ENCODE results near the gene AIG1.
"Not testable (repeated sequence)": the region's sequence is repeated elsewhere in the genome, so short reads cannot be mapped to it uniquely, and the experiment has no call there.

AIG1 gene

GRCh38 chr6:143058987-143059386, 1.7 kb upstream of the AIG1 start:
- no peak for DNase-seq (ENCODE audit: low read depth)

- peak; percentile 51 for DNase-seq (ENCODE audit: low read depth)
These were observed 881 bp upstream of the AIG1 start for GRCh38 chr6:143059663-143060353.

GRCh38 chr6:143060354-143060805, 309 bp upstream of the AIG1 start:
- DNase-seq (ENCODE audit: low read depth), result no peak

- no peak for DNase-seq (ENCODE audit: low read depth)
These were observed 1.1 kb downstream of the AIG1 start for GRCh38 chr6:143061597-143062385.

- no peak for DNase-seq (ENCODE audit: low read depth)
These were observed 1.9 kb downstream of the AIG1 start for GRCh38 chr6:143062551-143062950.

GRCh38 chr6:143063631-143064030, 2.9 kb downstream of the AIG1 start:
- no peak for DNase-seq (ENCODE audit: low read depth)

- DNase-seq (ENCODE audit: low read depth), result no peak
These were observed 3.6 kb downstream of the AIG1 start for GRCh38 chr6:143064271-143064670.

GRCh38 chr6:143064951-143065683, 4.4 kb downstream of the AIG1 start:
- no peak for DNase-seq (ENCODE audit: low read depth)

GRCh38 chr6:143068001-143068400, 7.3 kb downstream of the AIG1 start:
- DNase-seq (ENCODE audit: low read depth), result no peak

GRCh38 chr6:143074101-143074500, 13.4 kb downstream of the AIG1 start:
- DNase-seq (ENCODE audit: low read depth), result no peak

- DNase-seq (ENCODE audit: low read depth), result no peak
These were observed 14.1 kb downstream of the AIG1 start for GRCh38 chr6:143074670-143075318.

GRCh38 chr6:143078468-143079324, 18.0 kb downstream of the AIG1 start:
- DNase-seq (ENCODE audit: low read depth), result no peak

GRCh38 chr6:143079325-143079640, 18.6 kb downstream of the AIG1 start:
- DNase-seq (ENCODE audit: low read depth), result no peak

- not testable (repeated sequence) for DNase-seq (ENCODE audit: low read depth)
These were observed 21.6 kb downstream of the AIG1 start for GRCh38 chr6:143082274-143082673.

GRCh38 chr6:143084019-143084418, 23.3 kb downstream of the AIG1 start:
- not testable (repeated sequence) for DNase-seq (ENCODE audit: low read depth)

GRCh38 chr6:143087335-143087734, 26.6 kb downstream of the AIG1 start:
- not testable (repeated sequence) for DNase-seq (ENCODE audit: low read depth)

GRCh38 chr6:143087856-143088255, 27.2 kb downstream of the AIG1 start:
- DNase-seq (ENCODE audit: low read depth), result no peak

- no peak for DNase-seq (ENCODE audit: low read depth)
These were observed 29.8 kb downstream of the AIG1 start for GRCh38 chr6:143090314-143091044.

GRCh38 chr6:143092768-143093167, 32.1 kb downstream of the AIG1 start:
- no peak for DNase-seq (ENCODE audit: low read depth)

GRCh38 chr6:143093290-143093689, 32.6 kb downstream of the AIG1 start:
- DNase-seq (ENCODE audit: low read depth), result no peak

GRCh38 chr6:143096403-143096802, 35.7 kb downstream of the AIG1 start:
- DNase-seq (ENCODE audit: low read depth), result no peak
